GM12892 (cell line): ENCODE data around the gene PLXDC1.

ENCODE experiments used
- POLR2A ChIP-seq: IDR thresholded peaks from 2 replicates; pipeline ENCODE4 v1.6.1; 2011; ENCODE audit warnings: low read depth, low read length, control low read depth
- POLR2AphosphoS5 ChIP-seq: IDR thresholded peaks from 2 replicates; pipeline ENCODE4 v1.6.1; 2011; ENCODE audit warnings: low read depth, low read length, control low read depth

DNA sequence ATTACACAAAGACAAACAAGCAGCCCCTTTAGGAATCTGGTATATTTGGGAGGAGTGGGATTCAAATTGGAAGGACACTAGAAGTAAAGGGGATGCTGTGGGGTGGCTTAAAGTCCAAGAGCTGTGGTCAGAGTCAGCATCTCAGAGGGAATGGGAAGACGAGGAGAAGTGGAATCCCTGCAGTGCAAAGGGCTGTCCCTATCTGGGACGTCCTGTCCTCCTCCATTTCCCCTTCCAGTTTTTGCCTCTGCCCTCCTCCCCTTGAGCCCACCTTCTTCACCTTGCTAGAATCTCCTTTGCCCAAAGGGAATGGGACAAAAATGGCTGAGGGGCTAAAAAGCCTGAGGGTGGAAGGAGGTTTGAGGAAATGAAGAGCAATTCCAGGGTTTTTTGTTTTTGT is 4.2 kb upstream of the PLXDC1 start:
- TF ChIP-seq POLR2AphosphoS5 (no peak), POLR2A (no peak)
